GM21447 (cell line): ENCODE data around the gene SLC25A44.

Source experiments
- ATAC-seq: cut with Tn5 transposase; IDR thresholded peaks from one replicate; pipeline ENCODE4 v1.9.1; 2021; ENCODE audit not compliant: unreplicated experiment

Gene SLC25A44, protein sequence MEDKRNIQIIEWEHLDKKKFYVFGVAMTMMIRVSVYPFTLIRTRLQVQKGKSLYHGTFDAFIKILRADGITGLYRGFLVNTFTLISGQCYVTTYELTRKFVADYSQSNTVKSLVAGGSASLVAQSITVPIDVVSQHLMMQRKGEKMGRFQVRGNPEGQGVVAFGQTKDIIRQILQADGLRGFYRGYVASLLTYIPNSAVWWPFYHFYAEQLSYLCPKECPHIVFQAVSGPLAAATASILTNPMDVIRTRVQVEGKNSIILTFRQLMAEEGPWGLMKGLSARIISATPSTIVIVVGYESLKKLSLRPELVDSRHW

DNA sequence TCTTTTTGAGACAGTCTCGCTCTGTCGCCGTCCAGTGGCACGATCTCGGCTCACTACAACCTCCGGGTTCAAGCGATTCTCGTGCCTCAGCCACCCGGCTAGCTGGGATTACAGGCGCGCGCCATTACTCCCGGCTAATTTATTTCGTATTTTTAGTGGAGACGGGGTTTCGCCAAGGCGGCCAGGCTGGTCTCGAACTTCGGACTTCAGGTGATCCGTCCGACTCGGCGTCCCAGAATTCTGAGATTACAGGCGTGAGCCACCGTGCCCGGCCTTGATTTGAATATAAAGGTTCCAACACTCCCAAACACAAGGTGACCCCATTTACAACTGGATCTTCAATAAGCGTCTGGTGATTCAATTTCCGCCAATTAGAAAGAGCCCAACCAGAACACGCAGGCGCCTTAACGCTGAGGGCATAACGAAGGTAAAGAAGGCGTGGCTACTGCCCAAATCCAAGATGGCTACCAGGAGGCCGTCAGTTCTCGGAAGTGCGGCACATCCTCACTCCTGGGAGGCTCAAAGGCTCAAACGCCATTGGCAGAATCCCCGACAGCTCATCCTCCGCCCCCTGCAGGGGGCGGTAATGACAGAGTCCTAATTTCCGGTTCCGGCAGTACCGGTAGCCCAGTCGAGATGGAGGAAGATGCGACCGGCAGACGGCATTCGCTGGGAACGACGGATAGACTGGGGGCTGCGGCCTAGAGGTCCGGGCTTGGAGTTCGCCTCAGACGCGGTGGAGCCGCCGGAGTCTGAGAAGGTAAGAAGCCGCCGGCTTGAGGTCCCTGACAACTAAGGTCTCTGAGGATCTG, at the start of gene SLC25A44:
Gene SLC25A44, plus strand, starts transcription at position 617 of the 812 bp plus-strand sequence. CDS start 5,744 bp downstream, outside the sequence.
- peak; percentile 93 for ATAC-seq

DNA sequence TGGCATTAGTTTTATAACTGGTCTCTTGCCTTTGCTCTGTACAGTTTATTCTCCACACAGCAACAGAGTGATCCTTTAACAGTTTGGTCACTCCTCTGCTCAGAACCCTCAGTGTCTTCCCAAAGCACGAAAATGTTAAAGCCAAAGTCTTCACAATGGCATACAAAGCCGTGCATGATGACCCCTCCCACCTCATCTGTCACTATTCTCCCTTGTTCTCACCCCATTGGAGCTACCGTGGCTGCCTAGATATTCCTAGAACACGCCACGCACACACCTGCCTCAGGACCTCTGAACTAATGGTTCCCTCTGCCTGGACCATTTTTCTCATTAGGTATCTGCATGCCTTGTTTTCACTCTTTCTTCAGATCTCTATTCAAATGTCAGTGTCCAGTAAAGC, 49.2 kb upstream of the SLC25A44 start:
- no peak for ATAC-seq

DNA sequence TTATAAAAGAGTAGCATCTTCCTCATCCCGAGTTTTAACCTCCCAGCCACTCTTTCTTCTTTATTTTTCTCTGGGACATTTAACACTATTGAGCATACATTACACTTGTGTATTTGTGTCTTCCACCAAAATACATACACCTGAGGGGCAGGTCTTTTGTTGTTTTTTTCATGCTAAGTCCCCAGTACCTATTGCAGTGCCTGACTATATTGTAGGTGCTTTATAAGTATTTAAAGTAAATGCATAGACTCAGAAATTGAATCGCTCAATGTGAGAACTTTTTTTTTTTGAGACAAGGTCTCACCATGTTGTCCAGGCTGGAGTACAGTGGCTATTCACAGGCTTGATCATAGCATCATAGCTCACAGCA, 48.3 kb upstream of the SLC25A44 start:
- ATAC-seq, result no peak

DNA sequence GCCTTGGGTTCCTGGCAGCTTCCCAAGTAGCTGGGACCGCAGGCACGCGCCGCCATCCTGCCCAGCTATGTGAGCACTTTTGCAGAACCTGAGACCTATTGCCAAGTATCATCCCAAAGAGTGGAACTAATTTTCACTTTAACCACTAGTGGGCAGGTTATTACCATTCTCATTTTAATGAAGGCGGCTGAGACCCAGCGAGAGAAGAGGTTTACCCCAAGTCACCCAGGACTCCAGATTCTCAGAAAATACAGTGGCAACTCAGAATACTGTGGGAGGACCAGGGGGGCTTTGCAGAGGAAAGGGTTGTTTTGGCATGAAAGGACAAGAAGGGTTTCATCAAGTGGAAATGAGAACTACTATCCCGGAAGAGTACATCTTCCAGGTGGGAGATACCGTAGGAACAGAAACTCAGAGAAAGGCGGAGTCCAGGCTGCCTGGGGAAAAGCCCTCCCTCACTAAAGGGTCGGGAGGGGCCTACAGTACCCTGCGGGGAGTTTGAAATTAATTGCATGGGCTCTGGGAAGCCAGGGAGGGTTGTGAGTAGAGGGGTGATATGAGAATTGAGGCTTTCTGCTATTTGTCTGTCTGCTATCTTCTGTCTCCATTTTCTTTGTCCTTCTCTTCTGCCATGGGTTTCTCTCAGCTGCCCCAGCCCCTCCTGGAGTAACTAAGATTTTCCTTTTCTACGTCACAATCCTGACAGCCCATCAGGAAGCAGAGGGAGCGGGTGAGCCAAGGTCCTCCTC, 47.7 kb upstream of the SLC25A44 start:
- ATAC-seq, result no peak

DNA sequence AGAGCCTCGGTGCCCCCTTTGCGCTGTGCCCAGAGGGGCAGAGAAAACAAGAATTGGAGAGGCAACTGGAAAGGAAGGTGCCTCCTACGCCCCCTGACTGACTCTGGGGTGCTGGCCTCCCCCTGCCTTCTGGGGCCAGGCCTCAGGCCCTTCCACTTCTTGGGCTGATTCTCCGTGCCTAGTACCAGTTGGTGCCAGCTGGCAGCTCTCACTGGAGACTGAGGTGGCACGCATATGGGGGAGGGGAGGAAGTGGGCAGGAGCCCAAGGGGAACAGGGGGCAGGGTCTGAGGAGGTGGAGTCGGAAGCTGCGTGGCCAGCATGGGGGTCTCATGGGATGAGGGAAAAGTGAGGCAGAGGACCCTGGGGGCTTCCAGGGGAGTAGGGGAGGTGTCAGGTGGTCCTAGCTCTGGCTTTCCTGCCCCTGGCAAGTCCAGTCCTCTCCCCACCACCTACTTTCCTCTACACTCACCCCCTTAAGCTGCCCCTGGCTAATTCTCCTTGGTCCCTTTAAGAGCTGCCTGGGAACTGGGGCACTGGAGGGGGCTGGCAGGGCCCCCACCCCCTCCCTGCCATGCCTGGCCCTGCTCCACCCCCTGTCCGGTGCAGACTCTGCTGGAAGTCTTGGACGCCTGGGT, 47.0 kb upstream of the SLC25A44 start:
- no peak for ATAC-seq

DNA sequence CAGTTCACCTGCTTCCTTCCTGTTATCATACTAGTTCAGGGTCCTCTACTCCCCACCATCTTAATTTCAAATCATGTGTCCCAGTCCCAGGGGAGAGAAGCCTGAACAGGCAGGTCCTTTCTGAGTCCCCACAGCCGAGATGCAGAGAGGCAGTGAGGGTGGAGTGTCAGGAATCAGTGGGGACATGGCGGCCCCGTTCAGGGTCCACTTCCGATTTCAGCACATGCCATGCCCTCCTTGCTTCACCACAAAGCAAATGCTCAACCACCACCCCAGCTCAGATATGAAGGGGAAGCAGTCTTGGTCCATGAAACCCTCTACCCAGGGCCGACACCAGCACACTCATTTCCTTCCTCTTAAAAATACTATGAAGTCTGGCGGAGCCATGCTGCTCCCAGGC, 45.7 kb upstream of the SLC25A44 start:
- ATAC-seq, result no peak

DNA sequence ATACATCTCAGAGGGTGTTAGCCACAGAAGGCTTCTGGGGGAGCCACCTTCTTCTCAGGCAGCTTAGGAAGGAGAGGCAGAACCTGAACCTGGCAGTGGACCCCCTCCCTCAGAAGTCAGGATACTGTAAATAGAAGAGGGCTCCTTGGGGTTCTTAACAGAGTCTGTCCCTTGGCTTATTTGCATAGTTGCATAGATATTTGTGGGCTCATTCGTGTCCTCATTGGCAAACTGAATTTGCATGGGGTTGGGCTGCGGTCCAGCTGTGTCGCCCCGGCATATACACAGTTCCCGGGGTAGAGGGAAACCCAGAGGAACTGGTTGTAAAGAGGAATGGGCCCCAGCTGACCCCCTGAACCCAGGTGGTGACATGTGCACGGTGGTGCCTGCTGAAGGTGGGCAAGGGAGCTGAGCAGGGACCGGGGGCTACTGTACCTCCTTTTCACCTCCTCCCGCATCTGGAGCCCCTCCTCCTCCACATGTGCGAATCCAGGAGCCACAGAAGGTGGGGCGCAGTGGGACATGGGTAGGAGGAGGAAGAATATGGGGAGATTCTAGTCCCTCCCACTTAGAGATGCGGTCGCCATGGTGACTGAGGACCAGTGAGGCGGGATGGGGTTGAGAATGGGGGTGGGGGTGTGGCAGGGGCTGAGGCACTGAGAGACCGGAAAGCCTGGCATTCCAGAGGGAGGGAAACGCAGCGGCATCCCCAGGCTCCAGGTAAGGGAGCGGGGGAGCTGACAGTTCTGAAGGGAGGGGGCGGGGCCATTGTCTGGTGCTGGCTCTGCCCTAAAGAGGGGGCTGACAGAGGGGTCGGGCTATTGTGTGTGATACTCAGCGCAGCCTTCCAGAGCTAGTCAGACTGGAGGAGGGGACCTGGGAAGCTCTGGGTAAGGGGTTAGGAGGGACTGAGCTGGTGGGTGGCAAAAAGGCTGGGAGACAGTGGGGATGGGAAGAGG, 44.3 kb upstream of the SLC25A44 start:
- peak; percentile 49 for ATAC-seq

DNA sequence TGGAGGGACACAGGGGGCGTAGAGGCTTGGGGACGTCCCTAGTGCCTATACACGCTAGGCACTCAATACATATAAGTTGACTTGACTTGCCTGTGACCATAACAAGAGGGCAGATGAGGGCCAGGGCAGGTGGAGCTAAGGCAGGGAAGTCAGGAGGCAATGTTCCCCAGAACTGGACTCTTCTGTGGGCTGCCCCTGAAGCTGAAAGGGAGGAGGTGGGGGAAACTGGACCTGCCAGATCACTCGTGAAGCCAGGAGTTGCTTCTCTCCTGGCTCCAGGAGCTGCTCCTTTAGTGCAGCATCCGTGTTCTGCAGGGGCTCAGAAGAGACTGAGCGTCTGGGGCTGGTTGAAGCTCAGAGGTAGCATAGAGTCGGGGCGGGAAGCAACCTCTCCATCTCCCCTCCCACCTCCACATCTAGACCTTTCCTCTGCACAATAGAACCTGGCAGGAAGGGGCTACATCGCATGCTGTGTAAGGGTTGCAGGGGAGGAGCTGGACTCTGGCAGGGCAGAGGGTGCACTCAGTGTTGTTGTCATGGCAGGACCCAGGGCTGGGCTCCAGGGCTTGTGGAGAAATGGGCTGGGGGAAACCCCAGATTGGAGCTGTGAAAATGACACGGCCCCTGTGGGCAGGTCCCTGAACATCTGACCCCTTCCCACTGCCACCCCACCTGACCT, 43.4 kb upstream of the SLC25A44 start:
- ATAC-seq, result no peak

DNA sequence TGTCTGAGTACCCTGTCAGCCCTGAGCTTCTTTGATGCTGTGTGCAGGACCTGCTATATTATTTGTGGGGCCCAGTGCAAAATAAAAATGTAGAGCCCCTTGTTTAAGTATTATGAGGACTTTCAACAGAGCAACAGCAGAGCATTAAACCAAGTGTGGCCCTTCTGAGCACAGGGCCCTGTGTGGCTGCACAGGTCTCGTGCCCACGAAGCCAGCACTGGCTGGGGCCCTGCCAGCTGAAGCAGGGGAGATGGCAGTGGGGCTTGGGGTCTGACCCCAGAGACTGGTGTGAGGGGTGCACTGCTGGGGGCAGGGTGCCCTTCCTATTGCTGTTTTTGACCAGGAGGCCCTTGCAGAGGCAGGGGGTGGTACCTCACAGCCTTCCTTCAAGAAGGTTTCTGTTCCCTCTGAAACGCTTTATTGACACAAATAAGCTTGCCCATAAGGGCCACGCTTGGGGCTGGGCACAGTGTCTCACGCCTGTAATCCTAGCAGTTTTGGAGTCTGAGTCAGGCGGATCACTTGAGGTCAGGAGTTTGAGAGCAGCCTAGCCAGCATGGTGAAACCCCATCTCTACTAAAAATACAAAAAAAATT, 42.7 kb upstream of the SLC25A44 start:
- no peak for ATAC-seq

DNA sequence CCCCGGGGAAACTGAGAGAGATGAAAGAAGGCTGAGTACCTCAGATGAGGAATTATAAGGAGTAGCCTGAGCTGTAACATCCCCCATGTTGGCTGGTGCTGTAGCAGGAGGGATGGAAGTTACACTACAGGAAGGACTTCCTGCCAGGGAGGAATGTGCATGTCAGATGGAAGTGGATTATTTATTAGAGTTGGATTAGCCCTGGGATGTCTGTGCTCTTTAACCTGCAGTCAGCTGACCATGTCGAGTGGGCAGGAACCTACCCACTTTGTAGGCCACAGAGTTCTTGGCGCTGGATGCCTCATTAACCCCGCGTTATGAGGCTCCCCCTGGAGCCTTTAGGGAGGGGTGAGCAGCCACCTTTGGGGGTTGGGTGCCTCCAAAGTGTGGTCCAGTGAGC, 41.3 kb upstream of the SLC25A44 start:
- no peak for ATAC-seq

DNA sequence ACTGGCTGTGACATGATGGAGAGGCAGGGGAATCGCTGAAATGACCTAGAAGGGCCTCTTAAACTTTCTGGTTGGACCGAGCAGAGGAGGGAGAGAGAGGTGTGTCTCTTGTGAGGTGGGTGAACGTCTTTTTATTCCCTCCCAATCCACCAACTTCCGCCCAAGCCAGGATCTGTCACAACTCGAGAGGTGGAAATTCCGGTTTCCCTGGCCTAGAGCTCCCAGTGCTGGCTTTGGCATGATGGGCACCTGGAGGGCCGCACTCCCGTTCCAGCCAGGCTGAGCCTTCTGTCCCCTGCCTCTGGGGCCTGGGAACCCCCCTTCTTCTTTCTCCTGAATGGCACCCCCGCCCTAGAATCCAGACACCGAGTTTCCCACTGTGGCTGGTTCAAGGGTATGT, 40.5 kb upstream of the SLC25A44 start, which contains the start of gene SEMA4A:
Gene SEMA4A, plus strand, starts transcription at position 224 of the 400 bp plus-strand sequence. CDS start 994 bp downstream, outside the sequence.
- no peak for ATAC-seq

DNA sequence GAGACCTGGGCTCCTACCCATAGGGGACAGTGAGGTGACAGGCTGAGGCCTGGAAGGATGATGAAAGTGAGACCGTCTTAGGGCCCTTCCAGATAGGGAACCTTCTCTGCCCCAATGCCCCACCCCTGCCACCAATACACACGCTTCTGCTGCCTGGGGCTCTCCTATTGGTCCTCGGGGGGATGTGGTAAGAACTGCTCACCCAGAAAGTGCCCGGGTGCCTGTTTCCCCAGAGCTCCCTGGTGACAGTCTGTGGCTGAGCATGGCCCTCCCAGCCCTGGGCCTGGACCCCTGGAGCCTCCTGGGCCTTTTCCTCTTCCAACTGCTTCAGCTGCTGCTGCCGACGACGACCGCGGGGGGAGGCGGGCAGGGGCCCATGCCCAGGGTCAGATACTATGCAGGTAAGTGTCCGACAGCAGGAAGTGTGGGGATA, 39.6 kb upstream of the SLC25A44 start:
- peak; percentile 54 for ATAC-seq

DNA sequence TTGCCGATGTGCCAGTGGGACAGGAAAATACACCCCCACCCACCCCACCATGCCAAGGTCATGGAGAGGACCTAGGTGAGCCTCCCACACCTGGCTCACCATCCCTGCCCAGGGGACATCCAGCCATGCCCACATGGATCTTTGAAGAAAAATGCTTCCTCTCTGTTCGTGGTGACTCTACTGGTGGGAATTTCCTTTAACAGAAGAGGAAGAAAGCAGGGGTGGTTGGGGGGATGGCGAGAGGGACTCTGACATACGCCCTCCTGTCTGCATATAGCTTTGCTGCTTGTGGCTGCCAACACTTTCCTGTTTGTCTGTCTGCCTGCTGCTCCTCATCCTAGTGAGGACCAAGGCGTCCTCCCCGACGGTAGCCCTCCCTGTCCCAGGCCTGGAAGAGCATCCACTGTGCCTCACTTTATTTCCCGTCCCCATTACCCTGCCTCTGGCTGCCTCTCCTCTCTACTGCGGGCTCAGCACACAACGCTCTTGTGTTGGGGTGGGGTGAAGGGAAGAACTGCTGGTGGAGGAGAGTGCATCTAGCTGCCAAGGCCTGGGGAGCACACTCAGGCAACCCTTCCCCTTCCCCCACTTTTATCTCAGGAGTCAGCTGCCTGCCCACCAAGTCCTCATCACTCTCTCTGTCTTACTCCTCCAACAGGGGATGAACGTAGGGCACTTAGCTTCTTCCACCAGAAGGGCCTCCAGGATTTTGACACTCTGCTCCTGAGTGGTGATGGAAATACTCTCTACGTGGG, 38.0 kb upstream of the SLC25A44 start:
- ATAC-seq, result no peak

DNA sequence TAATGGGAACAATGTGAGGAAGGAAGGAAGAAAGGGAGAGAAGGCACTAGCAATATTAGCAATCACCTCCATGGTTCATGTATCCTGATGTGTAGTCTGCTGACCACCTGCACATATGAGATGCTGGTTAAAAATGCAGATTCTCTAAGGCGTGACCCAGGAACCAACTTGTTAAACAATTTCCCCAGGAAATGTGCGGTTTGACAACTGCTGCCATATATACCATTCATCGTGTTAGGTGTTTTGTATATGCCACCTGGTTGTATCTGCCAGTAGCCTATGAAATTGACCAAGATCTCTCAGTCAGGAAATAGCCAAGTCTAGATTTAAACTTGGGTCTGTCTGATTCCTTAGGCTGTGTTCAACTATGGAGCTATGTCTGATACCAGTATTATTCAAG, 36.4 kb upstream of the SLC25A44 start:
- no peak for ATAC-seq

DNA sequence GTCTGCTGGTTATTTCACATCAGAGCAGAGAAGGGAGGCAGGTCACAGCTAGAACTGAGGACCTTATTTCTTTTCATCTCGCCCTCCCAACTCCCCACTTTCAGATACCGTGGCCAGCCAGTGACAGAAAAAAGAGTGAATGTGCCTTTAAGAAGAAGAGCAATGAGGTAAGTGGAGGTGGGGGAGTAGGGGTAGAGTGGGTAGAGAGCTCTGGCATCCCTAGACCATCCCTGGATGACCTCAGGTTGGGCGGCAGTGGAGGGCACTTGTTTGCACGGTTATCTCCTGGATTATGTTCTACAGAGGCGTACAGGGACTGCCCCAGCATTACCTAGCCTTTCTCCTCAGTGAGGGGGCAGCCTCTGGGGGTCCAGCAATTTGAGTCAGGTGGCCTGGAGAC, 35.9 kb upstream of the SLC25A44 start:
- no peak for ATAC-seq

DNA sequence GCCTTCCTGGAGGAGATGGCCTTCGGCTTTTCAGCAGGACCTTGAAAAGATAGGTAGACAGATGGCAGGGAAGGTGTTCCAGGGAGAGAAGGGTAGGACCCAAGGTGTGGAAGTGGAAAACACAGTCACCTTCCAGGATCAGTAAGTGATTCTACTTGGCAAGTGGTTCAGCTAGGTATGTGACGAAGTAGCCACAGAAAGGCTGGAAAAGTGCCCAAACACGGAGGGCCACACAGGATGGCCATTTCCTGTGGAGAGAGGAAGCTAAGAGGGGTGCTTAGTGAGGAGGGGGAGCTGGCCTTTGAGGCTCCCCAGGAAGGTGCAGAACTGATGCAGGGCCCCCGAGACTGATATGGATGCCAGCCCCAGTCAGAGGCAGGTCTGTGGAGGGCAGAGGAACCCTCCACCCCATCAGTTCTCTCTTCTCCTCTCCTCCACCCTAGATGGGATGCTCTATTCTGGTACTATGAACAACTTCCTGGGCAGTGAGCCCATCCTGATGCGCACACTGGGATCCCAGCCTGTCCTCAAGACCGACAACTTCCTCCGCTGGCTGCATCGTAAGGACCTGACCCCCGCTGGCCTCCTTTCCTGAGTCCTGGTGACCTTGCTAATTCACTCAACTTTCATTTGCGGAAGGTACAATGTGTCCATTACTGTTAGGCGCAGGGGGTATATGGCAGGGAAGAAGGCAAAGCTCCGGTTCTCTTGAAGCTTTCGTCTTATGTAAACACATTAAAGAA, 33.7 kb upstream of the SLC25A44 start:
- no peak for ATAC-seq

DNA sequence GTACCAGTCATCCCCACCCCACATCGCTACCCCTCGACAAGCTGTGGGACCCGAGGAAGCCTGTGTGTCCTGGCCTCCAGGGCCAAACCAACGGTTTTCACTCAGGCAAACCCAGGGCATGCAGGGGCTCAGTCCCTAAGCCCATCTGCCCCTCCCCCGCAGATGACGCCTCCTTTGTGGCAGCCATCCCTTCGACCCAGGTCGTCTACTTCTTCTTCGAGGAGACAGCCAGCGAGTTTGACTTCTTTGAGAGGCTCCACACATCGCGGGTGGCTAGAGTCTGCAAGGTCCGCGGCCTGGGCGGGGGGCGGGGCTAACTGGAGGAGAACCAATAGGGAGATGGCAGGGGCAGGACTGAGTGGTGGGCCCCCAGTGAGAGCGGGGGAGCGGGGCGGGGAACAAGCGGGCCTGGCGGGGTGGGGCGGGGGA, 33.1 kb upstream of the SLC25A44 start:
- ATAC-seq, result no peak
